HCT116 (cell line): ENCODE data around the gene QRFPR. TPM values are rescaled to one million over a fixed set of nuclear protein-coding genes. Genes with fewer than 3 reads are reported as not detected.

Experiments
- ATAC-seq: fragments of 200-7000 bp; cut with Tn5 transposase; 2 replicates; pipeline ENCODE4 v1.9.1; 2020; ENCODE audit warnings: mild to moderate bottlenecking, moderate library complexity
- BruUV-seq: library from RNA; stranded (reverse); fragments of 400-500 nt; replicated peaks from 2 replicates; lab custom pipeline; 2021; lab: Mats Ljungman, UMichigan
- CTCF ChIA-PET: fragments of 300-600 bp; sonication (Branson Sonifier 250); formaldehyde crosslinking; loops from one replicate; lab custom pipeline; 2021; ENCODE audit warnings: antibody characterized with exemption; lab: Charles Lee
- POLR2A ChIA-PET: fragments of 300-600, 350-600 bp; sonication (Branson Sonifier 250); formaldehyde crosslinking; loops from one replicate; lab custom pipeline; 2021; ENCODE audit warnings: antibody characterized with exemption; lab: Charles Lee
- RAD21 ChIA-PET, 2 experiments: fragments of 300-600 bp; sonication (Branson Sonifier 250); formaldehyde crosslinking; loops; one replicate each; lab custom pipeline; 2023; ENCODE audit warnings: low total read pairs in 2 of 2; ENCODE audit not compliant: uncharacterized antibody in 2 of 2, unreplicated experiment in 2 of 2, low non-redundant PET in 1 of 2; lab: Charles Lee
- DNase-seq: peaks from one replicate; pipeline ENCODE4 v3.0.0-alpha.2; 2010; ENCODE audit warnings: low read depth, low spot score
- H2AFZ ChIP-seq: fragments of 200-600 bp; shearing (Covaris generic), sonication (generic); 2 replicates; pipeline ENCODE4 v1.6.1; 2017; ENCODE audit warnings: low read depth, mixed run types, mixed read lengths, antibody characterized with exemption, low read length; ENCODE audit not compliant: poor library complexity, severe bottlenecking
- H3K27ac ChIP-seq: 2 replicates; pipeline ENCODE4 v1.5.1; 2012; ENCODE audit warnings: low read depth, low read length
- H3K27me3 ChIP-seq: fragments of 200-600 bp; sonication (generic); 2 replicates; pipeline ENCODE4 v1.6.1; 2016; ENCODE audit warnings: mixed run types, low read length, mixed read lengths; ENCODE audit not compliant: insufficient read depth
- H3K36me3 ChIP-seq, 2 experiments: fragments of 200-500 bp in 1 of 2; fragments of 200-600 bp in 1 of 2; sonication (Bioruptor generic) in 1 of 2; sonication (generic) in 1 of 2; 2 replicates each; pipeline versions ENCODE4 v1.5.1 to v1.6.1; 2014 to 2016; ENCODE audit warnings: low read length in 2 of 2, inconsistent platforms in 1 of 2, mixed read lengths in 1 of 2, mixed run types in 1 of 2; ENCODE audit not compliant: insufficient read depth in 2 of 2, control insufficient read depth in 1 of 2
- H3K4me1 ChIP-seq, 2 experiments: fragments of 200-600 bp in 1 of 2; sonication (generic) in 1 of 2; 2 replicates each; pipeline versions ENCODE4 v1.5.1 to v1.6.1; 2012 to 2017; ENCODE audit warnings: low read length in 2 of 2, inconsistent platforms in 1 of 2, mild to moderate bottlenecking in 1 of 2, mixed read lengths in 1 of 2, mixed run types in 1 of 2, moderate library complexity in 1 of 2; ENCODE audit not compliant: insufficient read depth in 2 of 2, control insufficient read depth in 1 of 2
- H3K4me2 ChIP-seq: fragments of 200-600 bp; sonication (generic); 2 replicates; pipeline ENCODE4 v1.6.1; 2017; ENCODE audit warnings: mixed run types, low read length, mixed read lengths
- H3K4me3 ChIP-seq, 2 experiments: fragments of 200-600 bp in 1 of 2; sonication (generic) in 1 of 2; replicated peaks in 1 of 2; 2 replicates each; pipeline ENCODE4 v1.5.1; 2011 to 2016; ENCODE audit warnings: low read length in 2 of 2, control low read depth in 1 of 2, low read depth in 1 of 2, mild to moderate bottlenecking in 1 of 2, mixed read lengths in 1 of 2, mixed run types in 1 of 2
- H3K79me2 ChIP-seq: fragments of 200-600 bp; sonication (generic); 2 replicates; pipeline ENCODE4 v1.6.1; 2017; ENCODE audit warnings: mild to moderate bottlenecking, mixed run types, low read length, moderate library complexity, mixed read lengths; ENCODE audit not compliant: insufficient read depth
- H3K9ac ChIP-seq: fragments of 200-600 bp; sonication (generic); 2 replicates; pipeline ENCODE4 v1.6.1; 2016; ENCODE audit warnings: low read length, mixed read lengths
- H3K9me2 ChIP-seq: fragments of 200-600 bp; sonication (generic), shearing (Covaris generic); 2 replicates; pipeline ENCODE4 v1.6.1; 2017; ENCODE audit warnings: mixed run types, mild to moderate bottlenecking, moderate library complexity; ENCODE audit not compliant: insufficient read depth
- H3K9me3 ChIP-seq, 2 experiments: fragments of 200-500 bp in 1 of 2; fragments of 200-600 bp in 1 of 2; sonication (Bioruptor generic) in 1 of 2; sonication (generic) in 1 of 2; 2 replicates each; pipeline ENCODE4 v1.6.1; 2014 to 2017; ENCODE audit warnings: low read length in 2 of 2, mixed read lengths in 2 of 2, inconsistent platforms in 1 of 2, low read depth in 1 of 2, mild to moderate bottlenecking in 1 of 2, mixed run types in 1 of 2, moderate library complexity in 1 of 2; ENCODE audit not compliant: control insufficient read depth in 1 of 2, insufficient read depth in 1 of 2
- H4K20me1 ChIP-seq: fragments of 200-600 bp; sonication (generic), shearing (Covaris generic); 2 replicates; pipeline ENCODE4 v1.6.1; 2017; ENCODE audit warnings: mixed run types, mild to moderate bottlenecking, moderate library complexity; ENCODE audit not compliant: insufficient read depth
- CTCF ChIP-seq, 3 experiments: fragments of 200-600 bp in 1 of 3; sonication (generic) in 1 of 3; IDR thresholded peaks in 2 of 3; conservative IDR thresholded peaks in 1 of 3; 2 replicates each; pipeline ENCODE4 v1.5.1; 2012 to 2017; ENCODE audit warnings: low read depth in 2 of 3, low read length in 2 of 3, antibody characterized with exemption in 1 of 3, borderline replicate concordance in 1 of 3, control low read depth in 1 of 3, mild to moderate bottlenecking in 1 of 3, mixed read lengths in 1 of 3, mixed run types in 1 of 3, moderate library complexity in 1 of 3; ENCODE audit not compliant: insufficient read depth in 1 of 3
- EZH2phosphoT487 ChIP-seq: fragments of 200-600 bp; IDR thresholded peaks from 2 replicates; pipeline ENCODE4 v1.6.1; 2018; ENCODE audit warnings: antibody characterized with exemption, borderline replicate concordance
- FOSL1 ChIP-seq: IDR thresholded peaks from 2 replicates; pipeline ENCODE4 v1.6.1; 2012; ENCODE audit warnings: low read depth
- MAX ChIP-seq: IDR thresholded peaks from 2 replicates; pipeline ENCODE4 v1.6.1; 2012
- POLR2A ChIP-seq: IDR thresholded peaks from 2 replicates; pipeline ENCODE4 v1.7.0; 2011; ENCODE audit warnings: borderline replicate concordance; ENCODE audit not compliant: insufficient read depth, insufficient read length; ENCODE audit errors: extremely low read depth
- SIN3A ChIP-seq: IDR thresholded peaks from 2 replicates; pipeline ENCODE4 v1.6.1; 2012; ENCODE audit warnings: low read depth
- SP1 ChIP-seq: IDR thresholded peaks from 2 replicates; pipeline ENCODE4 v1.6.1; 2012; ENCODE audit warnings: low read depth
- YY1 ChIP-seq: IDR thresholded peaks from 2 replicates; pipeline ENCODE4 v1.6.1; 2011; ENCODE audit warnings: low read length, low read depth, moderate library complexity, mild to moderate bottlenecking; ENCODE audit not compliant: insufficient replicate concordance; ENCODE audit errors: extremely low read depth
- intact Hi-C: fragments of 100-400 bp; cut with micrococcal nuclease; formaldehyde crosslinking; loops from 2 replicates; pipeline ENCODE4 v1.10.0; 2022
- total RNA-seq: library from RNA; stranded (reverse); gene quantifications from one replicate; pipeline ENCODE4 v1.2.1, GENCODE V29; 2021; ENCODE audit not compliant: unreplicated experiment
- TF ChIP-seq, protein P1 (sequence below): IDR thresholded peaks from 2 replicates; pipeline ENCODE4 v1.6.1; 2011; ENCODE audit warnings: mild to moderate bottlenecking, low read length, moderate library complexity; ENCODE audit not compliant: insufficient replicate concordance; ENCODE audit errors: extremely low read depth

The QRFPR gene
- total RNA-seq, 1 experiment from 2014 or later, result not detected

GRCh38 chr4:121400632-121401031 is 19.8 kb upstream of the QRFPR start:
- intact Hi-C loops, result no loop called here
- no peaks in the 10 kb centered on the region for H3K27me3 ChIP-seq
- H3K9ac ChIP-seq, result no peak overlapping the region
- no peaks in the 10 kb centered on the region for H3K9me2 ChIP-seq
- H3K4me2 ChIP-seq, result no peak overlapping the region
- DNase-seq, result no peak
- no peaks in the 10 kb centered on the region for H3K79me2 ChIP-seq
- H4K20me1 ChIP-seq, result no peaks in the 10 kb centered on the region
- no TSS peak for BruUV-seq
- ChIA-PET RAD21 (no interaction called here), CTCF (no interaction called here), POLR2A (no interaction called here)
- H3K4me3 ChIP-seq, result no peak overlapping the region
- no peaks in the 10 kb centered on the region for H3K4me1 ChIP-seq
- no peak overlapping the region for H3K27ac ChIP-seq
- H2AFZ ChIP-seq, result no peak overlapping the region
- H3K9me3 ChIP-seq, result no peaks in the 10 kb centered on the region
- no peak for ATAC-seq
- H3K36me3 ChIP-seq, result no peaks in the 10 kb centered on the region
- no peak for TF ChIP-seq SIN3A
- no peak for TF ChIP-seq POLR2A
- TF ChIP-seq FOSL1, result no peak
- TF ChIP-seq CTCF (IDR thresholded peaks at IDR 0.05 in 2 of 3, conservative IDR thresholded peaks at IDR 0.05 in 1 of 3; ENCODE audit: borderline replicate concordance in 1 of 3, insufficient read depth in 1 of 3, low read depth in 2 of 3, low read length in 2 of 3), result no peak
- no peak for TF ChIP-seq MAX
- TF ChIP-seq, protein P1, sequence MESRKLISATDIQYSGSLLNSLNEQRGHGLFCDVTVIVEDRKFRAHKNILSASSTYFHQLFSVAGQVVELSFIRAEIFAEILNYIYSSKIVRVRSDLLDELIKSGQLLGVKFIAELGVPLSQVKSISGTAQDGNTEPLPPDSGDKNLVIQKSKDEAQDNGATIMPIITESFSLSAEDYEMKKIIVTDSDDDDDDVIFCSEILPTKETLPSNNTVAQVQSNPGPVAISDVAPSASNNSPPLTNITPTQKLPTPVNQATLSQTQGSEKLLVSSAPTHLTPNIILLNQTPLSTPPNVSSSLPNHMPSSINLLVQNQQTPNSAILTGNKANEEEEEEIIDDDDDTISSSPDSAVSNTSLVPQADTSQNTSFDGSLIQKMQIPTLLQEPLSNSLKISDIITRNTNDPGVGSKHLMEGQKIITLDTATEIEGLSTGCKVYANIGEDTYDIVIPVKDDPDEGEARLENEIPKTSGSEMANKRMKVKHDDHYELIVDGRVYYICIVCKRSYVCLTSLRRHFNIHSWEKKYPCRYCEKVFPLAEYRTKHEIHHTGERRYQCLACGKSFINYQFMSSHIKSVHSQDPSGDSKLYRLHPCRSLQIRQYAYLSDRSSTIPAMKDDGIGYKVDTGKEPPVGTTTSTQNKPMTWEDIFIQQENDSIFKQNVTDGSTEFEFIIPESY, result no peak
- no peak for TF ChIP-seq EZH2phosphoT487
- TF ChIP-seq YY1, result no peak
- TF ChIP-seq SP1, result no peak
